ENCODE data around the gene GABBR2.

DNA sequence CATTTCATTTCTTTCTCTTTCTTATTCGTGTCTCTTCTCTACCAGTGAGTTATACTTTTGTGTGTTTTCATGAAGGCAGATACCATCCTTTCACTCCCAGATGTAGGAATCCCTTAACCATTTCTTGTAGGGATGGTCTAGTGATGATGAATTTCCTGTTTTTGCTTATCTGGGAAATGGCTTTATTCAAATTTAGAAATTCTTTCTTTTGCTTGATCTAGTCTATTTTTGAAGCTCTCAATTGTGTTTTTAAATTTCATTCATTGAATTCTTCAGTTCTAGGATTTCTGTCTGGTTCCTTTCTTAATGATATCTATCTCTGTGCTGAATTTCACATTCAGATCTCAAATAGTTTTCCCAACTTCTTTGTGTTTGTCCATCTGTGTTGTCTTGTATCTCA lies 357.4 kb downstream of the GABBR2 start:
- TF ChIP-seq, protein P1, sequence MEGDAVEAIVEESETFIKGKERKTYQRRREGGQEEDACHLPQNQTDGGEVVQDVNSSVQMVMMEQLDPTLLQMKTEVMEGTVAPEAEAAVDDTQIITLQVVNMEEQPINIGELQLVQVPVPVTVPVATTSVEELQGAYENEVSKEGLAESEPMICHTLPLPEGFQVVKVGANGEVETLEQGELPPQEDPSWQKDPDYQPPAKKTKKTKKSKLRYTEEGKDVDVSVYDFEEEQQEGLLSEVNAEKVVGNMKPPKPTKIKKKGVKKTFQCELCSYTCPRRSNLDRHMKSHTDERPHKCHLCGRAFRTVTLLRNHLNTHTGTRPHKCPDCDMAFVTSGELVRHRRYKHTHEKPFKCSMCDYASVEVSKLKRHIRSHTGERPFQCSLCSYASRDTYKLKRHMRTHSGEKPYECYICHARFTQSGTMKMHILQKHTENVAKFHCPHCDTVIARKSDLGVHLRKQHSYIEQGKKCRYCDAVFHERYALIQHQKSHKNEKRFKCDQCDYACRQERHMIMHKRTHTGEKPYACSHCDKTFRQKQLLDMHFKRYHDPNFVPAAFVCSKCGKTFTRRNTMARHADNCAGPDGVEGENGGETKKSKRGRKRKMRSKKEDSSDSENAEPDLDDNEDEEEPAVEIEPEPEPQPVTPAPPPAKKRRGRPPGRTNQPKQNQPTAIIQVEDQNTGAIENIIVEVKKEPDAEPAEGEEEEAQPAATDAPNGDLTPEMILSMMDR (IDR thresholded peaks at IDR 0.05) = no peak
- TF ChIP-seq POLR2A (IDR thresholded peaks at IDR 0.05) = no peak
